Adrenal gland (tissue), 12 donors: Measurements from ENCODE around the gene CARMIL3. TPM values are rescaled to one million over a fixed set of nuclear protein-coding genes. Genes with fewer than 3 reads are reported as not detected.

ENCODE experiments used
- DNase-seq, 7 donors: peaks; one replicate each; pipeline ENCODE4 v3.0.0-alpha.2; 2019 to 2020
- H3K27ac ChIP-seq, 5 donors: fragments of 200-600 bp; sonication (generic) in 4 of 5; 1 replicate in 3 of 5; 2 replicates in 2 of 5; pipeline versions ENCODE4 v1.5.1 to v1.8.0; 2016 to 2020; ENCODE audit warnings: mild to moderate bottlenecking in 1 of 5
- H3K27me3 ChIP-seq: fragments of 200-600 bp; 2 replicates; pipeline ENCODE4 v1.8.0; 2021
- H3K36me3 ChIP-seq, 2 donors: fragments of 200-600 bp; replicated peaks in 1 of 2; 1 replicate in 1 of 2; 2 replicates in 1 of 2; pipeline versions ENCODE4 v1.5.1 to v1.8.0; 2018 to 2022
- H3K4me1 ChIP-seq, 2 donors: fragments of 200-600 bp; replicated peaks in 1 of 2; 1 replicate in 1 of 2; 2 replicates in 1 of 2; pipeline versions ENCODE4 v1.5.1 to v1.8.0; 2018 to 2021
- H3K4me3 ChIP-seq, 4 donors: fragments of 200-600 bp; sonication (generic) in 3 of 4; one replicate each; pipeline ENCODE4 v1.5.1; 2016 to 2018
- H3K9me3 ChIP-seq, 3 donors: fragments of 200-600 bp; sonication (generic) in 1 of 3; replicated peaks in 1 of 3; 1 replicate in 2 of 3; 2 replicates in 1 of 3; pipeline versions ENCODE4 v1.5.1 to v1.8.0; 2016 to 2021
- CTCF ChIP-seq, 6 experiments: fragments of 450-650 bp in 4 of 6; fragments of 200-600 bp in 2 of 6; sonication (generic) in 1 of 6; IDR thresholded peaks; 1 replicate in 5 of 6; 2 replicates in 1 of 6; pipeline versions ENCODE4 v1.5.1 to v1.8.0; 2016 to 2021; ENCODE audit warnings: antibody characterized with exemption in 6 of 6, mild to moderate bottlenecking in 2 of 6, moderate library complexity in 1 of 6
- POLR2A ChIP-seq, 2 donors: fragments of 450-650 bp; IDR thresholded peaks; one replicate each; pipeline ENCODE4 v1.6.1; 2017; ENCODE audit warnings: antibody characterized with exemption in 2 of 2, mild to moderate bottlenecking in 2 of 2, moderate library complexity in 1 of 2
- WGBS, 4 donors: extraction: QIAGEN DNeasy Blood & Tissue Kit in 2 of 4; methylation state at CpG; one replicate each; pipeline versions ENCODE4 v1.1.5 to v1.1.7; 2013 to 2017; 5-methylcytosine and 5-hydroxymethylcytosine counted together
- intact Hi-C, 2 donors: fragments of 100-400 bp; cut with DNase I; formaldehyde crosslinking; loops; one replicate each; pipeline versions ENCODE4 v1.14.1 to v1.15.0; 2022 to 2023
- polyA plus RNA-seq, 3 donors: library from polyadenylated mRNA; stranded (reverse); fragments of 200-250 nt in 2 of 3; fragments of 350-450 nt in 1 of 3; fragmentation: Illumina TruSeq in 1 of 3; extraction: RNeasy Lipid Tissue Mini Kit (QIAGEN cat#74804) in 1 of 3; gene quantifications; one replicate each; pipeline ENCODE4 v1.2.3, GENCODE V29; 2013 to 2014
- total RNA-seq, 9 donors: library from RNA; depleted of rRNA in 4 of 9; stranded (reverse); fragments of >200 nt in 4 of 9; fragments of 120-200 nt in 1 of 9; fragmentation: NEBNext Ultra II Directional in 1 of 9; extraction: Animal tissue kit (Norgen Biotek cat#: 25700) in 1 of 9; gene quantifications; one replicate each; pipeline versions ENCODE4 v1.1.0 to v1.2.4, GENCODE V29; 2013 to 2023
- donor health status: healthy with polysubstance abuse.
- donor health status: Bipolar disorder and iron deficiency.
- donor health status: DM: yes; HTN: yes; CAD: no.
- donor health status: DM: no; HTN: no; CAD: no.
- donor health status: DM: no; HTN: no; CAD: no.
- donor health status: DM: yes; HTN: yes; CAD: no.

The CARMIL3 gene
- total and polyA plus RNA-seq, 12 donors = 0.17 to 5.8 (median 0.74) TPM; not detected in 1

GRCh38 chr14:24116128-24116814 is 64.5 kb downstream of the CARMIL3 start:
- TF ChIP-seq CTCF (IDR thresholded peaks at IDR 0.05) (no peak), POLR2A (IDR thresholded peaks at IDR 0.05) (no peak)
- Histone ChIP-seq H3K27ac (peak overlapping the region in 1 of 5 donors; percentile 97), H3K27me3 (no peaks in the 10 kb centered on the region), H3K4me1 (peaks cover 19% of the 10 kb centered on the region in 2 donors), H3K4me3 (peak overlapping the region in 1 of 4 donors; percentile 81), H3K9me3 (no peaks in the 10 kb centered on the region), H3K36me3 (peaks cover 0 to 47% of the 10 kb centered on the region in 2 donors)
- 69 to 79% (median 74%) methylated on average over 6 of the region's 6 CpGs for WGBS, 4 donors
- DNase-seq = no peak
- intact Hi-C loops = no loop called here

DNA sequence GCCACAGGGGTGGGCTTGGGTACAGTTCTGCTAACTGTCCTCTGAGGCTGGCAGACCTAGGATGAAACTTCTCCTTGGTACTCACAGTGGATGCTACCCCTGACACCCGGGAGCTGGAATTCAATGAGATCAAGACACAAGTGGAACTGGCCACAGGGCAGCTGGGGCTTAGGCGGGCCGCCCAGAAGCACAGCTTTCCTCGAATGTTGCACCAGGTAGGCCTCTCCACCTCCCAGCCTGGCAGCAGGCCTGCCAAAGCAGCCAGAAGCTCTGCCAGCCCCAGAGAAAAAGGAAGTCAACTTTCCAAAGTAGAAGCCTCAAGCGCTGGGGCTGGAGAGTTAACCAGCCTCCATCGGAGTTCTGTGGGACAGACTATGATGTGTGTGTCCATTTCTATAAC is 65.4 kb downstream of the CARMIL3 start:
- H3K36me3 ChIP-seq = peaks cover 0 to 56% of the 10 kb centered on the region in 2 donors
- no peak for TF ChIP-seq POLR2A (IDR thresholded peaks at IDR 0.05)
- no peak for TF ChIP-seq CTCF (IDR thresholded peaks at IDR 0.05)
- intact Hi-C loops = no loop called here
- WGBS, 4 donors = 77 to 93% (median 90%) methylated on average over 6 of the region's 6 CpGs
- H3K27me3 ChIP-seq = no peaks in the 10 kb centered on the region
- no peaks in the 10 kb centered on the region for H3K9me3 ChIP-seq
- no peak overlapping the region for H3K4me3 ChIP-seq
- peaks cover 19% of the 10 kb centered on the region in 2 donors for H3K4me1 ChIP-seq
- no peak overlapping the region for H3K27ac ChIP-seq
- no peak for DNase-seq

Other genes with a start within 250 kb of the CARMIL3 start
- gene DHRS4, start 98.2 kb upstream of the CARMIL3 start, total RNA-seq = 10 to 100 TPM; 26.1 to 77.5 (median 47.0) TPM
- 10 to 100 TPM; 41.0 to 53.3 (median 52.7) TPM for gene DHRS4, start 98.2 kb upstream of the CARMIL3 start, polyA plus RNA-seq
- 10 to 100 TPM; 14.8 to 56.4 (median 33.5) TPM for gene DHRS4L2, start 63.1 kb upstream of the CARMIL3 start, total RNA-seq
- gene DHRS4L2, start 63.1 kb upstream of the CARMIL3 start, polyA plus RNA-seq = 10 to 100 TPM; 41.5 to 52.3 (median 45.7) TPM
- 1 to 10 TPM in 1 of 9 donors, under 1 TPM in 1, not detected in 7; 0.97 to 1.4 TPM for gene CPNE6, start 19.6 kb downstream of the CARMIL3 start, total RNA-seq
- gene CPNE6, start 19.6 kb downstream of the CARMIL3 start, polyA plus RNA-seq = under 1 TPM; 0.07 to 0.22 (median 0.16) TPM
- 10 to 100 TPM in 7 of 9 donors, 1 to 10 TPM in 2; 4.4 to 37.0 (median 18.4) TPM for gene PCK2, start 42.3 kb downstream of the CARMIL3 start, total RNA-seq
- 10 to 100 TPM in 2 of 3 donors, 1 to 10 TPM in 1; 7.9 to 17.9 (median 10.5) TPM for gene PCK2, start 42.3 kb downstream of the CARMIL3 start, polyA plus RNA-seq
- gene DCAF11, start 62.8 kb downstream of the CARMIL3 start, total RNA-seq = 100 to 1,000 TPM in 8 of 9 donors, 10 to 100 TPM in 1; 88.9 to 401 (median 143) TPM
- 10 to 100 TPM; 40.4 to 94.0 (median 42.3) TPM for gene DCAF11, start 62.8 kb downstream of the CARMIL3 start, polyA plus RNA-seq
- gene NRL, start 62.9 kb downstream of the CARMIL3 start, total RNA-seq = 10 to 100 TPM in 1 of 9 donors, 1 to 10 TPM in 8; 3.3 to 20.2 (median 4.7) TPM
- gene NRL, start 62.9 kb downstream of the CARMIL3 start, polyA plus RNA-seq = 1 to 10 TPM; 2.2 to 3.5 (median 3.1) TPM
- gene FITM1, start 78.7 kb downstream of the CARMIL3 start, total RNA-seq = 10 to 100 TPM in 4 of 9 donors, 1 to 10 TPM in 5; 6.5 to 15.7 (median 9.7) TPM
- 10 to 100 TPM in 2 of 3 donors, 1 to 10 TPM in 1; 4.6 to 25.7 (median 13.4) TPM for gene FITM1, start 78.7 kb downstream of the CARMIL3 start, polyA plus RNA-seq
- 100 to 1,000 TPM; 208 to 359 (median 277) TPM for gene PSME1, start 84.2 kb downstream of the CARMIL3 start, total RNA-seq
- gene PSME1, start 84.2 kb downstream of the CARMIL3 start, polyA plus RNA-seq = 100 to 1,000 TPM; 205 to 386 (median 313) TPM
- 10 to 100 TPM; 22.5 to 65.7 (median 40.5) TPM for gene EMC9, start 89.6 kb downstream of the CARMIL3 start, total RNA-seq
- 100 to 1,000 TPM in 2 of 3 donors, 10 to 100 TPM in 1; 21.6 to 149 (median 127) TPM for gene EMC9, start 89.6 kb downstream of the CARMIL3 start, polyA plus RNA-seq
- 100 to 1,000 TPM; 107 to 362 (median 191) TPM for gene PSME2, start 94.6 kb downstream of the CARMIL3 start, total RNA-seq
- 100 to 1,000 TPM; 388 to 752 (median 687) TPM for gene PSME2, start 94.6 kb downstream of the CARMIL3 start, polyA plus RNA-seq
- 100 to 1,000 TPM in 1 of 9 donors, 10 to 100 TPM in 8; 32.8 to 165 (median 59.7) TPM for gene RNF31, start 95.5 kb downstream of the CARMIL3 start, total RNA-seq
- gene RNF31, start 95.5 kb downstream of the CARMIL3 start, polyA plus RNA-seq = 100 to 1,000 TPM in 2 of 3 donors, 10 to 100 TPM in 1; 59.3 to 351 (median 198) TPM
- 100 to 1,000 TPM in 4 of 9 donors, 10 to 100 TPM in 5; 32.4 to 119 (median 98.3) TPM for gene IRF9, start 109.3 kb downstream of the CARMIL3 start, total RNA-seq
- gene IRF9, start 109.3 kb downstream of the CARMIL3 start, polyA plus RNA-seq = 100 to 1,000 TPM; 118 to 151 (median 129) TPM
- 10 to 100 TPM in 4 of 9 donors, 1 to 10 TPM in 5; 1.3 to 18.5 (median 9.4) TPM for gene REC8, start 120.1 kb downstream of the CARMIL3 start, total RNA-seq
- 100 to 1,000 TPM in 1 of 3 donors, 10 to 100 TPM in 1, 1 to 10 TPM in 1; 3.6 to 111 (median 38.9) TPM for gene REC8, start 120.1 kb downstream of the CARMIL3 start, polyA plus RNA-seq
- 10 to 100 TPM; 29.7 to 84.9 (median 45.4) TPM for gene IPO4, start 136.8 kb downstream of the CARMIL3 start, total RNA-seq
- gene IPO4, start 136.8 kb downstream of the CARMIL3 start, polyA plus RNA-seq = 10 to 100 TPM; 19.1 to 43.2 (median 23.8) TPM
- 100 to 1,000 TPM in 2 of 9 donors, 10 to 100 TPM in 7; 60.0 to 123 (median 90.4) TPM for gene TM9SF1, start 143.4 kb downstream of the CARMIL3 start, total RNA-seq
- 10 to 100 TPM; 43.7 to 67.2 (median 56.1) TPM for gene TM9SF1, start 143.4 kb downstream of the CARMIL3 start, polyA plus RNA-seq
- under 1 TPM in 1 of 9 donors, not detected in 8; 0.46 TPM for gene TSSK4, start 153.7 kb downstream of the CARMIL3 start, total RNA-seq
- under 1 TPM in 1 of 3 donors, not detected in 2; 0.07 TPM for gene TSSK4, start 153.7 kb downstream of the CARMIL3 start, polyA plus RNA-seq
- 10 to 100 TPM; 32.9 to 68.6 (median 56.5) TPM for gene CHMP4A, start 161.5 kb downstream of the CARMIL3 start, total RNA-seq
- gene CHMP4A, start 161.5 kb downstream of the CARMIL3 start, polyA plus RNA-seq = 100 to 1,000 TPM in 2 of 3 donors, 10 to 100 TPM in 1; 71.1 to 118 (median 104) TPM
- 10 to 100 TPM; 20.3 to 53.7 (median 28.6) TPM for gene MDP1, start 164.1 kb downstream of the CARMIL3 start, total RNA-seq
- gene MDP1, start 164.1 kb downstream of the CARMIL3 start, polyA plus RNA-seq = 10 to 100 TPM; 32.2 to 40.2 (median 39.4) TPM
- 100 to 1,000 TPM; 154 to 454 (median 216) TPM for gene NEDD8, start 180.4 kb downstream of the CARMIL3 start, total RNA-seq
- 100 to 1,000 TPM; 136 to 448 (median 215) TPM for gene NEDD8, start 180.4 kb downstream of the CARMIL3 start, polyA plus RNA-seq
- gene GMPR2, start 180.9 kb downstream of the CARMIL3 start, total RNA-seq = 100 to 1,000 TPM in 8 of 9 donors, 10 to 100 TPM in 1; 92.5 to 188 (median 131) TPM
- gene GMPR2, start 180.9 kb downstream of the CARMIL3 start, polyA plus RNA-seq = 100 to 1,000 TPM in 1 of 3 donors, 10 to 100 TPM in 2; 70.6 to 103 (median 98.0) TPM
- gene TINF2, start 190.6 kb downstream of the CARMIL3 start, total RNA-seq = 100 to 1,000 TPM in 5 of 9 donors, 10 to 100 TPM in 4; 76.3 to 216 (median 101) TPM
- gene TINF2, start 190.6 kb downstream of the CARMIL3 start, polyA plus RNA-seq = 100 to 1,000 TPM in 2 of 3 donors, 10 to 100 TPM in 1; 57.8 to 179 (median 103) TPM
- gene TGM1, start 211.2 kb downstream of the CARMIL3 start, total RNA-seq = 1 to 10 TPM in 3 of 9 donors, under 1 TPM in 5, not detected in 1; 0.28 to 1.4 (median 0.88) TPM
- gene TGM1, start 211.2 kb downstream of the CARMIL3 start, polyA plus RNA-seq = 1 to 10 TPM in 2 of 3 donors, under 1 TPM in 1; 0.44 to 2.7 (median 2.2) TPM
- gene RABGGTA, start 219.6 kb downstream of the CARMIL3 start, total RNA-seq = 10 to 100 TPM; 26.0 to 40.0 (median 32.3) TPM
- gene RABGGTA, start 219.6 kb downstream of the CARMIL3 start, polyA plus RNA-seq = 100 to 1,000 TPM in 1 of 3 donors, 10 to 100 TPM in 2; 15.7 to 124 (median 90.7) TPM
- gene DHRS1, start 247.8 kb downstream of the CARMIL3 start, total RNA-seq = 10 to 100 TPM; 11.4 to 68.1 (median 36.1) TPM
- gene DHRS1, start 247.8 kb downstream of the CARMIL3 start, polyA plus RNA-seq = 10 to 100 TPM; 19.8 to 38.7 (median 37.6) TPM
- 10 to 100 TPM in 8 of 9 donors, 1 to 10 TPM in 1; 9.2 to 28.2 (median 18.2) TPM for gene NOP9, start 247.8 kb downstream of the CARMIL3 start, total RNA-seq
- 10 to 100 TPM in 2 of 3 donors, 1 to 10 TPM in 1; 9.1 to 21.1 (median 16.8) TPM for gene NOP9, start 247.8 kb downstream of the CARMIL3 start, polyA plus RNA-seq